GM18517 (cell line): Measurements from ENCODE around the gene LRFN3.
"Not testable (repeated sequence)": the region's sequence is repeated elsewhere in the genome, so short reads cannot be mapped to it uniquely, and the experiment has no call there.

Experiments
- ATAC-seq: cut with Tn5 transposase; IDR thresholded peaks from one replicate; pipeline ENCODE4 v1.9.1; 2021; ENCODE audit warnings: mild to moderate bottlenecking, moderate library complexity; ENCODE audit not compliant: unreplicated experiment

LRFN3 gene

DNA sequence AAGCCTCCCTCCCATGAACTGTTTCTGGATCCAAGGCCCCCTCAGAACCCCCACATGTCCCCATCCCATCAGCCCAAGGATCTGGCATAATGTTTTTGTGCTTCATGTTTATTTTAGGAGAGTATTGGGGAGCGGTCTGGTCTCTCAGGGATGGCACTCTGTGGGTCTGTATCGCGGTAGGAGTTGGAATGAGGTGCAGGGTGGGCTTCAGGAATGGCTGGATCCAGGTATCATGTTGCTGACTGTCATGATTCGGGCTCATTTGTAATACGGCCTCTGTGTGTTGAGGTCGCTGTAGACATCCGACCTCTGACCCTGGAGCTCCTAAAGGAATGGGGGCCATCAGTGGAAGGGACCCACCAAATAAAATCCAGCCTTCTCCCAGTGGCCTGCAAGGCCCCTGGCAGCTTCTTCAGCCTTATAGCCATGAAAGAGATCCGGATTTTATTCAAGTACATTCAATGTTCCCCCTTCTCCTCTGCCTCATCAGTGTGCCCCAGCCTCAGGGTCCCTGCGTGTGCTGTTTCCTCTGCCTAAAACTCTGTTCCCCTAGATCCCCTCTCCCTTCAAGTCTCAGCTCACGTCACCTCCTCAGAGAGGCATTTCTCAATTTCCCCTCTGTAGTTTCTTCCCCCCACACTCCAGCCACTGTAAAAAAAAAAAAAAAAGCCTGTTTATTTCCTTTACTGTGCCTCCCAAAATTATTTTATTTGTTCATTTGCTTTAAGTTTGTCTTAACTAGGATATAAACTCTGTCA is 31.7 kb upstream of the LRFN3 start:
- no peak for ATAC-seq

DNA sequence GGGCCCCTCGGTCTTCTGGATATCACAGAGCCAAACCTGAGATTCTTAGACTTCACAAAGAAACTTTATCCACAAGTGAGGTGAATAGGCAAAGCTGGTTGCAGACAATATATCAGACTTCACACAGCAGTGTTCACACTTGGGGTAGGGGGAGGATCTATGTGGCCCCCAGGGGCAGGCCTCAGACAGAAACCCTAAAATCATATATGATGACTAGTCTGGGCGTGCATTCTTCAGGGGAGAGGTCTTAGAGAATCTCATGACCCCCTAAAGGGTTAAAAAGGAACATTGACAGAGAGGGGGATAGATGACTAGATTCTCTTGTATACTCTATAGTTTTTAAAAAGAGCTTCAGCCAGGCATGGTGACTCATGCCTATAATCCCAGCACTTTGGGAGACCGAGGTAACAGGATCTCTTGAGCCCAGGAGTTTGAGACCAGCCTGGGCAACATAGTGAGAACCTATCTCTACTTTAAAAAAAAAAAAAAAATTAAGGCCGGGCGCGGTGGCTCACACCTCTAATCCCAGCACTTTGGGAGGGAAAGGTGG is 30.9 kb upstream of the LRFN3 start:
- no peak for ATAC-seq

DNA sequence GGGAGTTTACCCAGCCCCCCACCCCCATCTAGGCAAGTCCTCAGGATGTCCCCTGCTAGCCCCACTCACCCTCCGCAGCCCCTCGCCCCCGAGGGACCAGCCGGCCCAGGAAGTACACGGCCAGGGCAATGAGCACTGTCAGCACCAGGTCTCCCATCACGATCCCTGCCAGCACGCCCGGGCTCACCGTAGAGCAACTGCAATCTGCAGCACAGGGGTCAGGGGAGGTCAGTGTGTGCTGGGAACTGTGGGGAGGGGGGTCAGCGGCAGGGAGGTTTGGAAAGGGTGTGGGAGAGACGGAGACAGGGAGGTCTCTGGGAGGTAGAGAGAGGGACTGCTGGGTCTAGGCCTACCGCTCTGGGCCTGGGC is 28.8 kb upstream of the LRFN3 start:
- no peak for ATAC-seq

DNA sequence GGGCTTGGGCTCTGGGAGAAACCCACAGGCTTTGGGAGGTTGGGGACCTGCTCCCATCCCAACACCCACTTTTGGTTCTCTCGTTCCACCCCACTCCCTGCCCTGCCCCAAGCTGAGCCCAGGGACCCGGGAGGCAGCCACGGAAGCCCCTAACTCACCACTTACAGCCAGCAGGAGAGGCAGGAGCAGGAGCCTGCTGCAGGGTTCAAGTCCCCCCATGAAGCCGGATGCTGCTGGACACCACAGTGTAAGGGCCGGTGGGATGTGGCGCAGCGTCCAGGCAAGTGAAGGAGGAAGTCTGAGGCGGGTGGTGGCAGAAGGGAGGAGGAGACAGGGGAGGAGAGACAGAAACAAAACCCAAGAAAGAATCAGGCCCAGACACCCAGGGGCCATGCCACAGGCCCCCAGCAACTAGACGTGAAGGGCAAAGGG is 28.1 kb upstream of the LRFN3 start, which contains the start of gene TYROBP:
Gene TYROBP (minus strand): TSS at position 286 of the 432 bp plus-strand sequence. CDS start 67 bp downstream, at position 219.
- no peak for ATAC-seq

DNA sequence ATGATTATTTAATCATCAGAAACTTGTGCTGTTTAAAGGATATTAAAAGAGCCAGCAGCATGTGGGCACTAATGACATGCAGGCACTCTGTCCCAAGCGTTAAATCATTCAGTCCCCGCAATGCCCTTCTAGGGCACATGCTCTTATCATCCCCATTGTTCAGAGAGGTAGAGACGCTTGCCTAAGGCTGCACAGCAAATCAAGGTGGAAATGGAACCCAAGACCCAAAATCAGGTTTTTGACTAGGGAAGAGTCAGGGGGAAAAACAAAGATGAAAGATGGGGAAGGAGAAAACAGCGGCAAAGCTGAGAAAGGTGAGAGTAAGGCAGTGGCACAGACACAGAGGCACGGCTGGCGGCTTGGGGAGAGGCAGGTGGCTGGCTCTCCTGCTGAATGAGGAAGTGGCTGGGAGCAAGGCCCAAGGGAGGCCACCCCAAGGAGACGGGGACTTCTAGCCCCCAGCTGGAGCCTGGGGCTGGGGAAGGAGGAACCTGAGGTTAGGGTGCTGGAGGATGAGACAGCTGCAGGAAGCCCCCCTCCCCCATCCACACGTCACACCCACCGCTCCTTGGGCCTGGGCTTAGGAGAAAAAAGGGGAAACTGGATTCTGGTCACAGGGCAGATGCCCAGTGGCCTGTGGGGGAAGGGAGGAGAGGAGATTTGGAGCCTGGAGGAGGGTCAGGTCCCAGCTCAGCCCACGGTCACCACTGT is 27.0 kb upstream of the LRFN3 start:
- ATAC-seq: no peak

DNA sequence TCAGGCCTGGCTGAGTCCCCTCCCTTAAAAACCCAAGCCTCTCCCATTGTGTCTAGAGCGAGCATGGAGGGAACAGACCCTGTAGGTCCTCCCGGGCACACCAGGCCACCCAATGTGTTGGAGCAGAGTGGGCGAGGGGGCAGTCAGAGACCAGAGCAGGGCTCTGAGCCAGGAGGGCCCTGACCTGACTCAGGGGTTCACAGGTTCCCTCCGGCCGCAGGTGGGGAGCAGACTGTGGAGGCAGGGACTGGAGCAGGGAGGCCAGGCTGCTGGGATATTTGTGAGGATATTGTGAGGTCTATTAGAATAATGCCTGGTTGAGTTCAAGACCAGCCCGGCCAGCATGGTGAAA is 26.5 kb upstream of the LRFN3 start:
- no peak for ATAC-seq

DNA sequence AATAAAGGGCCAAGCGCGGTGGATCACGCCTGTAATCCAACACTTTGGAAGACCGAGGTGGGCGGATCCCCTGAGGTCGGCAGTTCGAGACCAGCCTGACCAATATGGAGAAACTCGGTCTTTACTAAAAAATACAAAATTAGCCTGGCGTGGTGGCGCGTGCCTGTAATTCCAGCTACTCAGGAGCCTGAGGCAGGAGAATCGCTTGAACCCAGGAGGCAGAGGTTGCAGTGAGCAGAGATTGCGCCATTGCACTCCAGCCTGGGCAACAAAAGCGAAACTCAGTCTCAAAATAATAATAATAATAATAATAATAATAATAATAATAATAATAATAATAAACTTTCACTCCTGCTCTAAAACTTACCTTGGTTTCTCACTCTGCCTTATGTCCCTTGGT is 25.8 kb upstream of the LRFN3 start:
- not testable (repeated sequence) for ATAC-seq

DNA sequence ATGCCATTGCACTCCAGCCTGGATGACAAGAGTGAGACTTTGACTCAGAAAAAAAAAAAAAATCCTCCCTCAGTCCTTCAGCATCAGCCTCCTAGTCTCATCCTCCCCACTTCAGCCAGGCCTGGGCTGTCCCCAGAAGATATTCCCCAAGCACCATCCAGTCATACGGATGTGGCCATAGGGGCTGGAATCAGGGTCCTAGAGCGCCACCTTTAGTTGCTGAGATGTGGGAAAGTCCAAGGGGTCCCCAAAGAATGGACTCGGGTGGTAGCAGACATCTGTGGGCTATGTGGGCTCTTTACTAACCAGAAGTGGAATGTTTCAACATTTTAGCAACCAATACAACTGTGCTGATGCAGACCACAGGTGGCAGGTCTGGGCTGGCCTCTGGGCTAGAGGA is 25.0 kb upstream of the LRFN3 start:
- no peak for ATAC-seq

DNA sequence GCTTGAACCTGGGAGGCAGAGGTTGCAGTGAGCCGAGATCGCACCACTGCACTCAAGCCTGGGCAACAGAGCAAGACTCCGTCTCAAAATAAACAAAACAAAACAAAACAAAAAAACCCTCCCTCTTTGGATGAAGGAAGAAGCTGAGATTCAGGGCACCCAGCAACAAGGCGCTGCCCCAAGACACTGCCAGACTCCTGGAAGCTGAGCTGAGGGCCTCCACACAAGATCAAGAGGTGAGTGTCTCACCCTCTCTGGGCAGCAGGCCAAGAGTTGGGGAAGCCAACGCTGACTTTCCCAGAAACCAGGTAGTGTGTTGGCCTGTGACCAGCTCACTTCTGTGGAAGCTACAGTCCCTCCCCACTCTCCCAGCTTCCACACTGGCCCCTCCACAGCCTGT is 24.4 kb upstream of the LRFN3 start:
- no peak for ATAC-seq

DNA sequence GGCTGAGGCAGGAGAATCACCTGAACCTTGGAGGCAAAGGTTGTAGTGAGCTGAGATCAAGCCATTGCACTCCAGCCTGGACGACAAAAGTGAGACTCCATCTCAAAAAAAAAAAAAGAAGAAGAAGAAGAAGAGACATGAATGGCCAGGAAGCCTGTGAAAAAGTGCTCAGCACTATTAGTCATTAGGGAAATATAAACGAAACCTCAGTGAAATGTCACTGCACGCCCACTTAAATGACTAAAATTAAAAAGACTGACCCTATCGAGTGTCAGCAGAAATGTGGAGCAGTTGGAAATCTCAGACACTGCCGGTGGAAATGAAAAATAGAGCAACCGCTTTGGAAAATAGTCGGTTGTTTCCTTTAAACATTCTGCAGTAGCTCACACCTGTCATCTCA is 22.6 kb upstream of the LRFN3 start:
- ATAC-seq: no peak

DNA sequence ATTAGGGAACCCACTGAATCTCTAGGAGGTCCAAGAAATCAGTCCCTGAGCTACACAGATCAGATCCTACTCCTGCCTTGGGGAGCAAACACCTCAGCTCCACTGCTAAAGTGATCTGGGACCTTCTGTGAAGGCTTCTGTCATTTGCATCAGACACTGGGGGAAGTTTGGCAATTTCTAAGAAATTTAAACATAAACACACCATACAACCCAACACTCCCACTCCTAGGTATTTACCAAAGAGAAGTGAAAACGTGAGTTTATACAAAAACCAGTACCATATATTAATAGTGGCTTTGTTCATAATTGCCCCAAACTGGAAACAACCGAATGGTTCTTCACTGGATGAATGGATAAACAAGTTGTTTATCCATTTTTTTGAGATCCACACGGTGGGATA is 20.7 kb upstream of the LRFN3 start:
- ATAC-seq: no peak

DNA sequence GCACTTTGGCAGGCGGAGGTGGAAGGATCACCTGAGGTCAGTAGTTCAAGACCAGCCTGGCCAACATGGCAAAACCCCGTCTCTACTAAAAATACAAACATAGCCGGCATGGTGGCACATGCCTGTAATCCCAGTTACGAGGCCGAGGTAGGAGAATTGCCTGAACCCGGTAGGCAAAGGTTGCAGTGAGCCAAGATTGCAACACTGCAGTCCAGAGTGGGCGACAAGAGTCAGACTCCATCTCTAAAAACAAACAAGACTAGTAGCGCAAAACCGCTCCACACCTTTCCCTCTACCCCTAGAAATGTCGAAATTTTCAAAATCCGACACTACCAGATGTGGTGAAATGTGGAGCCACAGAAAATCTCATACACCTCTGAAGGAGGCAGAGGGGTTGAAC is 16.9 kb upstream of the LRFN3 start:
- no peak for ATAC-seq

DNA sequence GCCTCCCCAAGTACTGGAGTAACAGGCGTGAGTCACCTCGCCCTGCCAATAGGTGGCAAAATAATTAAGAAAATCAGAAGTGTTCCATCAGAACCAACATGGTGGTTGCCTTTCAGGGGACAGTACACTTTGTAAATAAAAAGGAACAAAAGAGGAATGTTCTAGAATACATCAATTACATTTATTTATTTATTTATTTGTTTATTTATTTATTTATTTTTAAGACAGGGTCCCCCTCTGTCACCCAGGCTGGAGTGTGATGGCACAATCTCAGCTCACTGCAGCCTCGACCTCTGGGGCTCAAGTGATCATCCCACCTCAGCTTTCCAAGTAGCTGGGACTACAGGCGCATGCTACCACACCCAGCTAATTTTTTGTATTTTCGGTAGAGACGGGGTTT is 15.2 kb upstream of the LRFN3 start:
- ATAC-seq: no peak

DNA sequence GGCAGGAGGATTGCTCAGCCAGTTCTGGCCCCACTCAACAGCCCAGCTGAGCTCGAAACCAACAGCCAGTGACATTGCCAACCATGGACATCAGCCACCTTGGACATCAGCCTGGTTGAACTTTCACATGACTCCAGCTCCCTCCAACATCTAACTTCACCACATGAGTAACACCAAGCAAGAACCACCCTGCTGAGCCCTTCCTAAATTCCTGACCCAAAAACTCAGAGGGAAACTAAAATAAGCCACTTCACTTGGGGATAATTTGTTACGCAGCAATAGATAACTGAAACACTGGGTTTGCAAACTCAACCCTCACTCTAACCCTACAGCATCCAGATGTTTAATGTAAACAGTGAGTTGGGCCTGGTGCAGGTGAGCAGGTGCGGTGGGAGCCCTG is 10.7 kb upstream of the LRFN3 start:
- ATAC-seq: no peak

DNA sequence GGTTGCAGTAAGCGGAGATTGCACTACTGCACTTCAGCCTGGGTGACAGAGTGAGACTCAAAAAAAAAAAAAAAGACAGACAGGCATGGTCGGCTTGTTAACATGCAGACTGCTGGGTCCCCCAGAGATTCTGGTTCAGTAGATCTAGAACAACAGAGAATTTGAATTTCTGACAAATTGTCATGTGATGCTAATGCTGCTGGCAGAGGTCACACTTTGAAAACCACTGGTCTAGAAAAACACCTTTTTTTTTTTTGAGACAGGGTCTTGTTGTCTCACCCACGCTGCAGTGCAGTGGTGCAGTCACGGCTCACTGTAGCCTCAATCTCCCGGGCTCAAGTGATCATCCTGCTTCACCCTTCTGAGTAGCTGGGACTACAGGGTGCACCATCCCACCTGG is 7.7 kb upstream of the LRFN3 start:
- ATAC-seq: no peak

DNA sequence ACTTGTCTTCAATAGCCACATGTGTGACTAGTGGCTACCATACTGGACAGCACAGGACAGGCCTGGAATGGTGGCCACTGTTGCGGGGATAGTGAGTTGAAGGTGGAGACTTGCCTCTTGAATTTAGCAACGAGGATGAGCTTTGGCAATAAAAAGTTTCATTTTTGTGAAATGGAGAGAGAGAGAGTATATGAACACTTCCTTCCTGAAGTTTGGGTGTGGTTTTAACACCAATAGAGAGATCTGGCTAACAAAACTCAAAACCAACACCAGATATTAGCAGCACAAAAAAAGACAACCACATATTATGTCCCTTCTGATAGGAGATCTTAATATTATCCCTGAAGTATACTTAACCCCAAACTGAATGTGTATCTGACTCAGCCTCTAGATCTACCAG is 6.3 kb upstream of the LRFN3 start:
- ATAC-seq: no peak

DNA sequence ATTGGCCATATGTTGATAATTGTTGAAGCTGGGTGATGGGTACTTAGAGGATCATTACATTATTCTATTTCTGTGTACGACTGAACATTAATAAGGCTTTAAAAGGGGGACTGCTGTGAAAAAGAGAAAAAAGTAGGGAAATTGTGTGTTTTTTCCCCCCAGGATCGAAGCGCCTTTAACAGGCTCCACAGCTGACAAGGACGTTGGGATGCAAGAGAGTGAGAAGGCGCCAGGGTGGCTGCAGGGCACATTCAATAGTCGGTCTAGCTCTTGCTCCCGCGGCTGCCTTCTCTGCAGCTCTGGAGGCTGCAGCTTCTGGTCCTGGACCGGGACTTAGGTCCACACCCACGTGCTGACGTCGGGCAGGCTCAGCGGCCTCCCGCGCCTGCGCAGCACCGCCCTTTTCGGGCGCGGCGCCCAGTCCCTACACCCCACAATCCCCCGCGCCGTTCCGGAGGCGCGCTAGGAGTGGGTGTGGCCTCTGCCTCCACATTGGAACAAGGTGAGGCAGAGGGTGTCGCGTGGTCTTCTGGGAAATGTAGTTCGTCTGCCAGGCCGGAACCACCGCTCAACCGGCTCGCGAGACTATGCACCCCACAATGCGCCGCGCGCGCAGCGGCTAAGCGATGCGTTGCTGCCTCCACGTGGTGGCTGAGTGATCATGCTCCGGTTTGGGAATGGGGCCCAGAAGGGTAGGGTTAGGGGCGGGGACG is 4.9 kb upstream of the LRFN3 start:
- peak; percentile 93 for ATAC-seq

DNA sequence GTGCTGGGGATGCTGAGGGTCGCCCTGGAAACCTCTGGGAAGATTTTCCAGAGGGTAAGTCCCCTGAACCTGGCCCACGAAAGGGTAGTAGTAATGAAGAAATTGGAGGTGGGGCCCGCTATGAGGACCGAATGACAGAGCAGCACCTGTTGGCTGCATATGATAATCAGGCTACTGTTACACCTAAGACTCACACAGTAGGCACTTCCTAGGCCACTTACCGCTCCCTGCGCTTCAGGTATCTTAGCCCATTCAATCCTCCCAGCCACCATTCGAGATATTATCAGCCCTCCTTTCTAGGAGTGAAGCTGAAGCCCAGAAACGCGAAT is 4.3 kb upstream of the LRFN3 start:
- ATAC-seq: no peak

DNA sequence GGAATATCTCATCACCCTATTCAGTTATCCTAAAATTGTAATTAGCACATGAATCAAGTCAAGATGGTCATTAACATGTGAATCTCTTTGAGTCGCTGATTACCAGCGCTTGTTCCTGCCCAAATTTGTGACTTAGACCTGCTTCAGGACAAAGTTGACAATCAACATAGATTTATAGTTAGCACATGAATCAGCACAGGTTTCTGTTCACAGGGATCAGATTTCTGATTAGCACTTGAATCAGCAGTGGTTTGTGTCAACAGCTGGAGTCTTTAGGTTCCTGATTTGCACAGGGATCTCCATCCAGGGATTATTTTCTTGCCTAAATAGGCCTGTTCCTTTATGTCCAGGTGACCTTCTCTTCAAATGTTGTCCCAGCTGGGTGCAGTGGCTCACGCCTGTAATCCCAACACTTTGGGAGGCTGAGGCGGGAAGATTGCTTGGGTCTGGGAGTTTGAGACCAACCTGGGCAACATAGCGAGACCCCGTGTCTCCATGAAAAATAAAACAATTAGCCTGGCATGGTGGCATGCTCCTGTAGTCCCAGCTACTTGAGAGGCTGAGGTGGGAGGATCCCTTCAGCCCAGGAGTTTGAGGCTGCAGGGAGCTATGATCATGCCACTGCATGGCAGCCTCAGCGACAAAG is 3.8 kb upstream of the LRFN3 start:
- no peak for ATAC-seq

DNA sequence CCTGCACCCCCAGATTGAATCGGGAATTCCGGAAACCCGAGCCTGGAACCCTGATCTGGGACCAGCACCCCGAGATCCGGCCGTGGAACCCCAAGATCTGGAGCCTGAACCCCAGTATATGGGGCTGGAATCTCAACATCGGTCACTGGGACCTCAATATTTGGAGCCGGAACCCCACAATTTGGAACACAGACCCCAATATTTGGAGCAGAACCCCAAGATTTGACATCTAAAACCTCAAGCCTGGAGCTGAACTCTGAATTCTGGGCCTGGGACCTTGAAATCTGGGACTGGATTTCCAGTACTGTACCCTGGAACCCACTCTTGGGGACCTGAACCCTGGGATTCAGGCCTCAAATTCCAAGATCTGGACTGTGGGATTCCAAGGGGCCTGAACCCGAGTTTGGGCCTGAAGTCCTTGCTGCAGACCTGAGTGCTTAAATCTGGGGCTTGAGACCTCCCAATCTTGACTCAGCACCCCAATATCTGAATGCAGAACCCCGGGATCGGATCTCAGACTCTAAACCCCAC is 629 bp downstream of the LRFN3 start:
- no peak for ATAC-seq
